Measurements from ENCODE around the gene PPP1R36.
"Not testable (repeated sequence)": the region's sequence is repeated elsewhere in the genome, so short reads cannot be mapped to it uniquely, and the experiment has no call there.

Gene PPP1R36

GRCh38 chr14:64569646-64570045 lies 19.9 kb downstream of the PPP1R36 start:
- not testable (repeated sequence) for DNase-seq

GRCh38 chr14:64572386-64573104 lies 22.8 kb downstream of the PPP1R36 start:
- no peak for DNase-seq

- no peak for DNase-seq
Measured at GRCh38 chr14:64573109-64573508, 23.3 kb downstream of the PPP1R36 start.

GRCh38 chr14:64574371-64575107 lies 24.8 kb downstream of the PPP1R36 start:
- DNase-seq: no peak

- no peak for DNase-seq
Measured at GRCh38 chr14:64577211-64577610, 27.4 kb downstream of the PPP1R36 start.

- no peak for DNase-seq
Measured at GRCh38 chr14:64580467-64580866, 30.7 kb downstream of the PPP1R36 start.

- no peak for DNase-seq
Measured at GRCh38 chr14:64581363-64581762, 31.6 kb downstream of the PPP1R36 start.

GRCh38 chr14:64581817-64582216 lies 32.1 kb downstream of the PPP1R36 start:
- no peak for DNase-seq

- no peak for DNase-seq
Measured at GRCh38 chr14:64584190-64584589, 34.4 kb downstream of the PPP1R36 start.

GRCh38 chr14:64591809-64592208 lies 42.0 kb downstream of the PPP1R36 start:
- no peak for DNase-seq

GRCh38 chr14:64594438-64594837 lies 44.7 kb downstream of the PPP1R36 start:
- DNase-seq: no peak

GRCh38 chr14:64598404-64598803 lies 48.6 kb downstream of the PPP1R36 start:
- no peak for DNase-seq

- DNase-seq: no peak
Measured at GRCh38 chr14:64601571-64601970, 51.8 kb downstream of the PPP1R36 start.

- no peak for DNase-seq
Measured at GRCh38 chr14:64602826-64603225, 53.1 kb downstream of the PPP1R36 start.

GRCh38 chr14:64604001-64604400 lies 54.2 kb downstream of the PPP1R36 start:
- DNase-seq: no peak

GRCh38 chr14:64604881-64605280 lies 55.1 kb downstream of the PPP1R36 start:
- DNase-seq: no peak

GRCh38 chr14:64605926-64606685 lies 56.3 kb downstream of the PPP1R36 start:
- no peak for DNase-seq

- no peak for DNase-seq
Measured at GRCh38 chr14:64610049-64610746, 60.4 kb downstream of the PPP1R36 start.

- DNase-seq: no peak
Measured at GRCh38 chr14:64611358-64612020, 61.7 kb downstream of the PPP1R36 start.

GRCh38 chr14:64612021-64612380 lies 62.2 kb downstream of the PPP1R36 start:
- DNase-seq: no peak

- no peak for DNase-seq
Measured at GRCh38 chr14:64612971-64613666, 63.4 kb downstream of the PPP1R36 start.

- DNase-seq: no peak
Measured at GRCh38 chr14:64614166-64614565, 64.4 kb downstream of the PPP1R36 start.
